ENCODE data around the gene MYCN.

GRCh38 chr2:15899751-15900493, 40.4 kb upstream of the MYCN start:
- TF ChIP-seq CTCF (IDR thresholded peaks at IDR 0.05; ENCODE audit: low read depth, low read length, missing input control): no peak
- no peak for TF ChIP-seq REST (IDR thresholded peaks at IDR 0.05)
- TF ChIP-seq MAX (IDR thresholded peaks at IDR 0.05): no peak
- TF ChIP-seq TAF1 (conservative IDR thresholded peaks at IDR 0.05): no peak
